Measurements from ENCODE around the gene FGF1.

FGF1 gene

GRCh38 chr5:142724821-142725220, 38.9 kb upstream of the FGF1 start:
- Histone ChIP-seq H3K36me3 (ENCODE audit: control insufficient read depth in 1 of 2, insufficient read depth in 2 of 2, low read depth in 1 of 2, low read length in 2 of 2) (no peaks in the 10 kb centered on the region), H4K91ac (ENCODE audit: low read length) (no peak overlapping the region)

GRCh38 chr5:142722896-142723295, 37.0 kb upstream of the FGF1 start:
- H3K14ac ChIP-seq (ENCODE audit: low read length in 2 of 2): peak overlapping the region in 1 of 2 experiments; percentile 32
- peaks cover 11% of the 10 kb centered on the region for H3K4me1 ChIP-seq (ENCODE audit: control insufficient read depth, insufficient read depth, low read depth, low read length)
- H3K4me2 ChIP-seq (ENCODE audit: low read length, poor library complexity, severe bottlenecking): no peak overlapping the region
- no peak overlapping the region for H3K9ac ChIP-seq (ENCODE audit: low read length)
- H2BK120ac ChIP-seq (ENCODE audit: low read depth, low read length): no peak overlapping the region
- H3K9me3 ChIP-seq (ENCODE audit: control insufficient read depth, low read length): peaks cover 3% of the 10 kb centered on the region
- H3K23ac ChIP-seq (ENCODE audit: low read length in 2 of 2): no peak overlapping the region
- H3K27me3 ChIP-seq (ENCODE audit: control insufficient read depth in 1 of 2, insufficient read depth in 1 of 2, low read length in 2 of 2): no peaks in the 10 kb centered on the region
- no peaks in the 10 kb centered on the region for H3K79me1 ChIP-seq (replicated peaks; ENCODE audit: low read length, poor library complexity, severe bottlenecking)
- H3K18ac ChIP-seq (ENCODE audit: low read depth in 1 of 2, low read length in 2 of 2): peak overlapping the region in 1 of 2 experiments; percentile 18
- no peak overlapping the region for H3K4ac ChIP-seq (ENCODE audit: low read depth in 1 of 2, low read length in 2 of 2)
- no peak overlapping the region for H2AFZ ChIP-seq (ENCODE audit: low read depth, low read length)
- H2BK15ac ChIP-seq (ENCODE audit: low read depth, poor library complexity, severe bottlenecking): no peak overlapping the region
- no peaks in the 10 kb centered on the region for H3K36me3 ChIP-seq (ENCODE audit: control insufficient read depth in 1 of 2, insufficient read depth in 2 of 2, low read depth in 1 of 2, low read length in 2 of 2)
- H2BK5ac ChIP-seq (ENCODE audit: low read depth, low read length, poor library complexity, severe bottlenecking): no peak overlapping the region
- no peak overlapping the region for H2BK12ac ChIP-seq (ENCODE audit: low read length in 2 of 2)
- DNase-seq: no peak
- no peak overlapping the region for H3K27ac ChIP-seq (ENCODE audit: low read length, poor library complexity, severe bottlenecking)
- no peak overlapping the region for H4K91ac ChIP-seq (ENCODE audit: low read length)
- H3K4me3 ChIP-seq (ENCODE audit: insufficient read depth in 1 of 2, low read depth in 1 of 2, low read length in 2 of 2): no peak overlapping the region
- no peak overlapping the region for H2AK5ac ChIP-seq (ENCODE audit: low read length, severe bottlenecking)
- no peak overlapping the region for H4K8ac ChIP-seq (ENCODE audit: low read length)
- WGBS: 92% methylated on average over 4 of the region's 4 CpGs

More at GRCh38 chr5:142724821-142725220, 38.9 kb upstream of the FGF1 start:
- no peak overlapping the region for H2BK120ac ChIP-seq (ENCODE audit: low read depth, low read length)
- H2AFZ ChIP-seq (ENCODE audit: low read depth, low read length): no peak overlapping the region
- peak overlapping the region; percentile 75 for H3K9ac ChIP-seq (ENCODE audit: low read length)
- H2BK15ac ChIP-seq (ENCODE audit: low read depth, poor library complexity, severe bottlenecking): no peak overlapping the region
- H3K18ac ChIP-seq (ENCODE audit: low read depth in 1 of 2, low read length in 2 of 2): no peak overlapping the region
- peaks cover 8% of the 10 kb centered on the region for H3K4me1 ChIP-seq (ENCODE audit: control insufficient read depth, insufficient read depth, low read depth, low read length)
- no peak overlapping the region for H2BK5ac ChIP-seq (ENCODE audit: low read depth, low read length, poor library complexity, severe bottlenecking)
- H3K27ac ChIP-seq (ENCODE audit: low read length, poor library complexity, severe bottlenecking): no peak overlapping the region
- no peaks in the 10 kb centered on the region for H3K27me3 ChIP-seq (ENCODE audit: control insufficient read depth in 1 of 2, insufficient read depth in 1 of 2, low read length in 2 of 2)
- no peak overlapping the region for H3K14ac ChIP-seq (ENCODE audit: low read length in 2 of 2)
- peaks cover 3% of the 10 kb centered on the region for H3K9me3 ChIP-seq (ENCODE audit: control insufficient read depth, low read length)
- H4K8ac ChIP-seq (ENCODE audit: low read length): no peak overlapping the region
- no peak overlapping the region for H3K23ac ChIP-seq (ENCODE audit: low read length in 2 of 2)
- H3K79me1 ChIP-seq (replicated peaks; ENCODE audit: low read length, poor library complexity, severe bottlenecking): no peaks in the 10 kb centered on the region
- H2BK12ac ChIP-seq (ENCODE audit: low read length in 2 of 2): peak overlapping the region in 1 of 2 experiments; percentile 24
- H3K4ac ChIP-seq (ENCODE audit: low read depth in 1 of 2, low read length in 2 of 2): no peak overlapping the region
- WGBS: 95% methylated on average over 9 of the region's 9 CpGs
- no peak overlapping the region for H3K4me2 ChIP-seq (ENCODE audit: low read length, poor library complexity, severe bottlenecking)
- peak overlapping the region; percentile 24 for H2AK5ac ChIP-seq (ENCODE audit: low read length, severe bottlenecking)
- no peak overlapping the region for H3K4me3 ChIP-seq (ENCODE audit: insufficient read depth in 1 of 2, low read depth in 1 of 2, low read length in 2 of 2)
- no peak for DNase-seq

DNA sequence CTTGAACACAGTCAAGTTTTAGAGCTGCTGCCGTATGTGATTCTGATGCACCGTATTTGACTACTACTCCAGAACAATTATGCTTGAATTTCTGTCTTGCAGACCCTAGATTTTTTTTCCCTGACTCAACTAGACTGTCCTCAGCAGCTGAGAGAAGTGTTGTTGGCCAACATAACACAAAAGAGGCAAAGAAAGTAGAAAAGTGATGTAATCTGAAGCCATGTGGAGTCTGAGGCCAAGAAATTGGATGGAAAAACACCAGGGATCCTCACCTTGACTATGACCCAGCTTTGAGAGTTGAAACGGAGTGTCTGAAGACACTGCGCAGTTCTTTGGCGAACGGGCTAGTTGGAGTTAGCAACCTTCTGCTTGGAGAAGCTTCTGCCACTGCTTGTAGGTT, 36.3 kb upstream of the FGF1 start:
- no peak overlapping the region for H2BK15ac ChIP-seq (ENCODE audit: low read depth, poor library complexity, severe bottlenecking)
- DNase-seq: no peak
- no peaks in the 10 kb centered on the region for H3K36me3 ChIP-seq (ENCODE audit: control insufficient read depth in 1 of 2, insufficient read depth in 2 of 2, low read depth in 1 of 2, low read length in 2 of 2)
- no peak overlapping the region for H2BK120ac ChIP-seq (ENCODE audit: low read depth, low read length)
- H3K79me1 ChIP-seq (replicated peaks; ENCODE audit: low read length, poor library complexity, severe bottlenecking): no peaks in the 10 kb centered on the region
- no peaks in the 10 kb centered on the region for H3K27me3 ChIP-seq (ENCODE audit: control insufficient read depth in 1 of 2, insufficient read depth in 1 of 2, low read length in 2 of 2)
- H3K23ac ChIP-seq (ENCODE audit: low read length in 2 of 2): no peak overlapping the region
- no peak overlapping the region for H2AFZ ChIP-seq (ENCODE audit: low read depth, low read length)
- no peak overlapping the region for H3K9ac ChIP-seq (ENCODE audit: low read length)
- H3K4me3 ChIP-seq (ENCODE audit: insufficient read depth in 1 of 2, low read depth in 1 of 2, low read length in 2 of 2): no peak overlapping the region
- no peak overlapping the region for H3K27ac ChIP-seq (ENCODE audit: low read length, poor library complexity, severe bottlenecking)
- H3K14ac ChIP-seq (ENCODE audit: low read length in 2 of 2): no peak overlapping the region
- H3K9me3 ChIP-seq (ENCODE audit: control insufficient read depth, low read length): no peaks in the 10 kb centered on the region
- H4K91ac ChIP-seq (ENCODE audit: low read length): no peak overlapping the region
- H4K8ac ChIP-seq (ENCODE audit: low read length): no peak overlapping the region
- peaks cover 11% of the 10 kb centered on the region for H3K4me1 ChIP-seq (ENCODE audit: control insufficient read depth, insufficient read depth, low read depth, low read length)
- H2BK12ac ChIP-seq (ENCODE audit: low read length in 2 of 2): no peak overlapping the region
- H2BK5ac ChIP-seq (ENCODE audit: low read depth, low read length, poor library complexity, severe bottlenecking): no peak overlapping the region
- no peak overlapping the region for H3K18ac ChIP-seq (ENCODE audit: low read depth in 1 of 2, low read length in 2 of 2)
- H3K4me2 ChIP-seq (ENCODE audit: low read length, poor library complexity, severe bottlenecking): no peak overlapping the region
- H2AK5ac ChIP-seq (ENCODE audit: low read length, severe bottlenecking): no peak overlapping the region
- no peak overlapping the region for H3K4ac ChIP-seq (ENCODE audit: low read depth in 1 of 2, low read length in 2 of 2)
- WGBS: 96% methylated on average over 6 of the region's 6 CpGs

DNA sequence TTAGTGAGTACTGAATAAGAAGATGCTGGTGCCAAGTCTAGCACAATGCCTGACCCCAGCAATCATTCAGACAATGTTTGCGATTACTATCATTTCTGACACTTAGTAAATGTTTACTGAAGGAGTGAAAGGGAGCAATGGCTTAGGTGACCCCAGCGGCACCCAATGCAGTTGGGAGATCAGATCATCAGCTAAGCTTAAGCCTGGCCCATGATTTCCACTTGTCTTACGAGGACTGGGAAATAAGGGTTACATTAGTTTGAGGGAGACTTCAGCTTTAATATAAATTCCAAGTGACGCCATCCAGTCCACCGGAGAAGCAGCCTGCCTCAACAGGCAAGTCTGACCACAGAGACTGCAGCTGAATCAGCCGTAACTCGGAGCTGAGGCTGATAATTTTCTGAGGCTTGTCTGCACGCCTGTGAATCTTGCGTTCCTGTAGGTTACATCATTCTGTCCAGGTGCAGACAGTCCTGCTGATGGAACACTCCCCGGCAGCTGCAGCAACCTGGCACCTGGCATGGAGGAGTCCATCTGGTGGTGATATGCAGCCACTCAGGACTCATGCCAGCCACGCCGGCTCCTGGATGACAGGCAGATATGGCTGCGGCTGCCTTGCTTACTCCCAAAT, 34.9 kb upstream of the FGF1 start:
- Histone ChIP-seq H3K4ac (ENCODE audit: low read depth in 1 of 2, low read length in 2 of 2) (no peak overlapping the region), H2AFZ (ENCODE audit: low read depth, low read length) (no peak overlapping the region), H3K36me3 (ENCODE audit: control insufficient read depth in 1 of 2, insufficient read depth in 2 of 2, low read depth in 1 of 2, low read length in 2 of 2) (no peaks in the 10 kb centered on the region), H3K23ac (ENCODE audit: low read length in 2 of 2) (no peak overlapping the region), H4K91ac (ENCODE audit: low read length) (no peak overlapping the region), H3K4me2 (ENCODE audit: low read length, poor library complexity, severe bottlenecking) (no peak overlapping the region), H3K27me3 (ENCODE audit: control insufficient read depth in 1 of 2, insufficient read depth in 1 of 2, low read length in 2 of 2) (no peaks in the 10 kb centered on the region), H3K18ac (ENCODE audit: low read depth in 1 of 2, low read length in 2 of 2) (no peak overlapping the region), H2BK5ac (ENCODE audit: low read depth, low read length, poor library complexity, severe bottlenecking) (no peak overlapping the region), H3K14ac (ENCODE audit: low read length in 2 of 2) (no peak overlapping the region), H2BK12ac (ENCODE audit: low read length in 2 of 2) (no peak overlapping the region), H2BK120ac (ENCODE audit: low read depth, low read length) (no peak overlapping the region), H2AK5ac (ENCODE audit: low read length, severe bottlenecking) (no peak overlapping the region), H4K8ac (ENCODE audit: low read length) (no peak overlapping the region), H3K9ac (ENCODE audit: low read length) (no peak overlapping the region), H3K27ac (ENCODE audit: low read length, poor library complexity, severe bottlenecking) (no peak overlapping the region), H2BK15ac (ENCODE audit: low read depth, poor library complexity, severe bottlenecking) (no peak overlapping the region), H3K4me3 (ENCODE audit: insufficient read depth in 1 of 2, low read depth in 1 of 2, low read length in 2 of 2) (no peak overlapping the region), H3K4me1 (ENCODE audit: control insufficient read depth, insufficient read depth, low read depth, low read length) (peaks cover 11% of the 10 kb centered on the region), H3K9me3 (ENCODE audit: control insufficient read depth, low read length) (no peaks in the 10 kb centered on the region), H3K79me1 (replicated peaks; ENCODE audit: low read length, poor library complexity, severe bottlenecking) (no peaks in the 10 kb centered on the region)
- no peak for DNase-seq
- 89% methylated on average over 13 of the region's 13 CpGs for WGBS
